Measurements from ENCODE around the gene LAMA4. TPM values are rescaled to one million over a fixed set of nuclear protein-coding genes. Genes with fewer than 3 reads are reported as not detected.

LAMA4 gene
- total RNA-seq, 1 donor from 2014 or later = 102 TPM

DNA sequence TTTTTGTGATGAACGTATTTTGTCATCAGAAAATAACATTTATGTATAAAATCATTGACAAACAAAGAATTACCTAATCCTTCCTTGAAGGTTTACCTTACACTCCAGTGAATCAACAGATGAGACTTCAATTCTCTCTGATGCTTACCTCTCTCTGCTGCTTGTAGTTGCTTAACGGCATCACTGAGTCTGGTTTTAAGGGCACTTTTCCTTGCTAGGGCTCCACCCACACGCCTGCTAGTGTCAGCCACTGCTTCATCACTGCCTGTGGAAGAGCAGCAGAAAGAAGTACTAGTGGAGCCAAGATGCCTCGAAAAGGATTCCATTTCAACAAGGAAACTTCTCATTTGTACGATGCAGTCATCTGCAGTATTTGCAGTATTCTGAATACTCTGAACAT, 104.0 kb downstream of the LAMA4 start:
- peaks cover 9% of the 10 kb centered on the region for H3K4me1 Mint-ChIP-seq (ENCODE audit: low read depth)
- H3K4me3 Mint-ChIP-seq (ENCODE audit: unreplicated experiment) = no peak overlapping the region
- H3K27ac Mint-ChIP-seq (ENCODE audit: unreplicated experiment) = no peak overlapping the region
- TF ChIP-seq, protein P1, sequence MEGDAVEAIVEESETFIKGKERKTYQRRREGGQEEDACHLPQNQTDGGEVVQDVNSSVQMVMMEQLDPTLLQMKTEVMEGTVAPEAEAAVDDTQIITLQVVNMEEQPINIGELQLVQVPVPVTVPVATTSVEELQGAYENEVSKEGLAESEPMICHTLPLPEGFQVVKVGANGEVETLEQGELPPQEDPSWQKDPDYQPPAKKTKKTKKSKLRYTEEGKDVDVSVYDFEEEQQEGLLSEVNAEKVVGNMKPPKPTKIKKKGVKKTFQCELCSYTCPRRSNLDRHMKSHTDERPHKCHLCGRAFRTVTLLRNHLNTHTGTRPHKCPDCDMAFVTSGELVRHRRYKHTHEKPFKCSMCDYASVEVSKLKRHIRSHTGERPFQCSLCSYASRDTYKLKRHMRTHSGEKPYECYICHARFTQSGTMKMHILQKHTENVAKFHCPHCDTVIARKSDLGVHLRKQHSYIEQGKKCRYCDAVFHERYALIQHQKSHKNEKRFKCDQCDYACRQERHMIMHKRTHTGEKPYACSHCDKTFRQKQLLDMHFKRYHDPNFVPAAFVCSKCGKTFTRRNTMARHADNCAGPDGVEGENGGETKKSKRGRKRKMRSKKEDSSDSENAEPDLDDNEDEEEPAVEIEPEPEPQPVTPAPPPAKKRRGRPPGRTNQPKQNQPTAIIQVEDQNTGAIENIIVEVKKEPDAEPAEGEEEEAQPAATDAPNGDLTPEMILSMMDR (IDR thresholded peaks at IDR 0.05) = no peak
- H3K9me3 Mint-ChIP-seq (ENCODE audit: low read depth) = no peaks in the 10 kb centered on the region
- H3K36me3 Mint-ChIP-seq (ENCODE audit: low read depth) = peaks cover 11% of the 10 kb centered on the region
- H3K27me3 Mint-ChIP-seq (ENCODE audit: low read depth) = no peaks in the 10 kb centered on the region
- DNase-seq (ENCODE audit: low spot score) = no peak

DNA sequence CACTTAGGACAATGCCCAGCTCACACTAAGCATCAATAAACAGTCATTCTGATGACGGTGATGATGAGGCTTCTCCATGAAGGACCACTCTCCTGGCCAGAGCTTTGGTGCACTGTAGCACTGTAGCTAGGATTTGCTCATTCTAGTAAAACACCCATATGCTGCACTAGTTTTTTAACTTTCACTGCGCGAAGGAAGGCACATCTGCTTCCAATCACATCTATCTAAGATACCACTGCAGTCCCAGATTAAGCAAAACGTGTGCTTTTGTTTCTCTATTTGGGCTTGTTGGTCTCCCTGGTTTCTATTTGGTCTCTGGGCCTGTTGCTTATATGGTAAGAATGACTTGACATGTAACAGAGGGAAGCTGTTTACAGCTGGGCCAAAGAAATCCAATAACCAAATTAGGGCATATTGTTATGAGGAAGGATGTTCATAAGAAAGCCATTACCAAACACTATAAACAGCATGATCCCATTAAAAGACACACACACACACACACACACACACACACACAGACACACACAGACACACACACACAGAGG, 104.6 kb downstream of the LAMA4 start:
- H3K4me1 Mint-ChIP-seq (ENCODE audit: low read depth) = peaks cover 8% of the 10 kb centered on the region
- no peak for DNase-seq (ENCODE audit: low spot score)
- no peaks in the 10 kb centered on the region for H3K9me3 Mint-ChIP-seq (ENCODE audit: low read depth)
- H3K4me3 Mint-ChIP-seq (ENCODE audit: unreplicated experiment) = no peak overlapping the region
- peaks cover 15% of the 10 kb centered on the region for H3K36me3 Mint-ChIP-seq (ENCODE audit: low read depth)
- H3K27me3 Mint-ChIP-seq (ENCODE audit: low read depth) = no peaks in the 10 kb centered on the region
- no peak overlapping the region for H3K27ac Mint-ChIP-seq (ENCODE audit: unreplicated experiment)
- TF ChIP-seq, protein P1 (IDR thresholded peaks at IDR 0.05) = no peak

DNA sequence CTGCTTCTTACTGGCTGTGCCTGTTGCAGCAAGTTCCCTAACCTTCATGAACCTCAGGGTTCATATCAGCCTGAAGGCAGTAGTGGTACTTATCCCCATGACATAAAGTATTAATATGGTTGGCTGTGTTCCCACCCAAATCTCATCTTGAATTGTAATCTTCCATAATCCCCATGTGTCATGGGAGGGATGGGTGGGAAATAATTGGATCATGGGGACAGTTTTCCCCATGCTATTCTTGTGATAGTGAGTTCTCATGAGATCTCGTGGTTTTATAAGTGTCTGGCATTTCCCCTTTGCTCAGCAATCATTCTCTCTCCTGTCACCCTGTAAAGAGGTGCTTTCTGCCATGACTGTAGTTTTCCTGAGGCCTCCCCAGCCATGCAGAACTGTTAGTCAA, 105.1 kb downstream of the LAMA4 start:
- Mint-ChIP-seq H3K27ac (ENCODE audit: unreplicated experiment) (no peak overlapping the region), H3K36me3 (ENCODE audit: low read depth) (peaks cover 14% of the 10 kb centered on the region), H3K4me3 (ENCODE audit: unreplicated experiment) (no peak overlapping the region), H3K9me3 (ENCODE audit: low read depth) (no peaks in the 10 kb centered on the region), H3K27me3 (ENCODE audit: low read depth) (no peaks in the 10 kb centered on the region), H3K4me1 (ENCODE audit: low read depth) (peaks cover 2% of the 10 kb centered on the region)
- TF ChIP-seq, protein P1 (IDR thresholded peaks at IDR 0.05) = no peak
- no peak for DNase-seq (ENCODE audit: low spot score)

DNA sequence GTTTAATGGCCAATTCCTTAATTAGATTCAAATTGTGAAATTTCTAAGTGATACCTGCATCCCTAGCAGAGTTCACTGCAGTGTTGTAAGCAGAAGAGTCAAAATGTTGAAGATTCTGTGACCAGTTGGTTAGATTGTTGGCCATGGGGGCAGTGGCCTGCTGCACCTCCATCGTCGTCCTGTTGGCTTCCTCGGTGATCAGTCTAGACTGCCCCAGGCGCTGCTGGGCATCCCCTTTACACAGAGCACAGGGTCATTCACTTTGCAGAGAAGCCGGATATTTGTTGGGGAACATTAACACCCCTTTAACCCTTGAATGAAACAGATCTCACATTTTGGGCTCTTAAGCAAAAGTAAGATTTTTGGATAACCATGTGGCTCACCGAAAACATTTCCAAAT, 106.3 kb downstream of the LAMA4 start:
- H3K4me1 Mint-ChIP-seq (ENCODE audit: low read depth) = no peaks in the 10 kb centered on the region
- no peak for DNase-seq (ENCODE audit: low spot score)
- no peaks in the 10 kb centered on the region for H3K27me3 Mint-ChIP-seq (ENCODE audit: low read depth)
- no peak overlapping the region for H3K4me3 Mint-ChIP-seq (ENCODE audit: unreplicated experiment)
- no peaks in the 10 kb centered on the region for H3K9me3 Mint-ChIP-seq (ENCODE audit: low read depth)
- TF ChIP-seq, protein P1 (IDR thresholded peaks at IDR 0.05) = no peak
- no peak overlapping the region for H3K27ac Mint-ChIP-seq (ENCODE audit: unreplicated experiment)
- H3K36me3 Mint-ChIP-seq (ENCODE audit: low read depth) = peaks cover 18% of the 10 kb centered on the region

DNA sequence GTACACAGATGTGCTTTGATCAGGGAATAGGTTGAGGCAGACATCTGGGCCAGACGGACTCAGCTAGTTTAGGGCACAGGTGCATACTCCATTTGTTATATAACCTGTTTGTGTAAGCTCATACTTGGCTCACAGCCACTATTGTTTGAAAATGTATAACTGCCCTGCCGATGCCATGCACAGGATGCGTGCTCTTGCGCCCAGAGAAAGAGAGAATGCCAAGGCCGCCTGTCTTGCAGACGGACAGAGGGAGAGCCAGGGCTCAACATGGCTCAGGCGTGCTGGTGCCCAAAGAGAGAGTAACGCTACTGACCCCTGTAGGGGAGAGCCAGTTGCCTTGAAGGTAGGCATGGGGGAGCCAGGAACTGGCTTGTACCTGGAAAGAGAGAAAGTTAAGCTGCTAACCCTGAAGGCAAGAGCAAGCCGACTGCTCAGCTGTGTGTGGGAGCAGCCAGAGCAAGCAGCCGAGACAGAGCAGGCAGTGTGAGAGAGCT, 109.2 kb downstream of the LAMA4 start:
- no peak for DNase-seq (ENCODE audit: low spot score)
- no peaks in the 10 kb centered on the region for H3K9me3 Mint-ChIP-seq (ENCODE audit: low read depth)
- no peak overlapping the region for H3K27ac Mint-ChIP-seq (ENCODE audit: unreplicated experiment)
- H3K36me3 Mint-ChIP-seq (ENCODE audit: low read depth) = peaks cover 27% of the 10 kb centered on the region
- TF ChIP-seq, protein P1 (IDR thresholded peaks at IDR 0.05) = no peak
- H3K27me3 Mint-ChIP-seq (ENCODE audit: low read depth) = no peaks in the 10 kb centered on the region
- H3K4me3 Mint-ChIP-seq (ENCODE audit: unreplicated experiment) = no peak overlapping the region
- no peaks in the 10 kb centered on the region for H3K4me1 Mint-ChIP-seq (ENCODE audit: low read depth)
